Neural progenitor cell (in vitro differentiated cells): ENCODE data around the gene TWF2.

Experiments used
- EZH2 ChIP-seq: fragments of 200-600 bp; sonication (generic); IDR thresholded peaks from 2 replicates; pipeline ENCODE4 v1.6.1; 2017; ENCODE audit warnings: antibody characterized with exemption, mild to moderate bottlenecking, moderate library complexity
- EZH2phosphoT487 ChIP-seq: fragments of 200-600 bp; sonication (generic); IDR thresholded peaks from 2 replicates; pipeline ENCODE4 v1.6.1; 2017; ENCODE audit warnings: antibody characterized with exemption
- TF ChIP-seq, protein P1 (sequence below): fragments of 200-600 bp; sonication (generic); IDR thresholded peaks from 2 replicates; pipeline ENCODE4 v1.5.1; 2017; ENCODE audit warnings: antibody characterized with exemption, mild to moderate bottlenecking

DNA sequence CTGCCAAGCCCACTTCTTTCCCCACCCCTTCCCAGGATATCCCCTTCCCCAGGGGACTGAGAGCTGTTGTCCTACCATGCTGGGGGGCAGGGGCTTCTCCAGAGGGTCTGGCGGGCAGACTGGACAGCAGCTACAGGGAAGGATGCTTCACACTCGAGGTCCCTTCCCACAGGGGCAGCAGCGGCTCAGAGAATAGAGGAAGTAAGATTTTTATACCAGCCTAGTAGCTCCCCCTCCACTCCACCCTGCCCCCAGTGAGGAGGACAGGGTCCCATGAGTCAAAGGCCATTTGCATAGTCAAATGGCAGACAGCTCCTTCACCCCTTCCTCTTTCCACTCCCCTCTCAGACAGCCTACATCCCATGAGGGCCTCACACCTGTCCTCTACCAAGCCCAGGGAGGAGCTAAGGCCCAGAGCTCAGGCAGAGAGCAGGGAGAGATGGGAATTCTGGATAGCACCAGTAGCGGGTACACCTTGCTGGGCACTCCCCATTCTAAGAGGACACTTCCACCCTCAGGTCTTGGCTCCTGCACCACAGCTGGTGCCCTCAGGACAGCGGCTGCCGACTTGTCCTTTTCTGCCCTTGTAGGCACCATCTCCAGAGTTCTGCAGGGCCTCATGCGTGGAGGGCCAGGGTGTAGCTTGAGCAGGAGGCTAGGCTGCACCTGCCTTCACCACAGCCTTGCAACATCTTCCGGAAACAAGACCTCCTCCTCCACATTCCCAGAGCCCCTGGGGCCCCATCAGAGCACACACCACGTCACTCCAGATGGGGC, 13.3 kb downstream of the TWF2 start, which contains the start of gene TLR9:
- TF ChIP-seq, protein P1, sequence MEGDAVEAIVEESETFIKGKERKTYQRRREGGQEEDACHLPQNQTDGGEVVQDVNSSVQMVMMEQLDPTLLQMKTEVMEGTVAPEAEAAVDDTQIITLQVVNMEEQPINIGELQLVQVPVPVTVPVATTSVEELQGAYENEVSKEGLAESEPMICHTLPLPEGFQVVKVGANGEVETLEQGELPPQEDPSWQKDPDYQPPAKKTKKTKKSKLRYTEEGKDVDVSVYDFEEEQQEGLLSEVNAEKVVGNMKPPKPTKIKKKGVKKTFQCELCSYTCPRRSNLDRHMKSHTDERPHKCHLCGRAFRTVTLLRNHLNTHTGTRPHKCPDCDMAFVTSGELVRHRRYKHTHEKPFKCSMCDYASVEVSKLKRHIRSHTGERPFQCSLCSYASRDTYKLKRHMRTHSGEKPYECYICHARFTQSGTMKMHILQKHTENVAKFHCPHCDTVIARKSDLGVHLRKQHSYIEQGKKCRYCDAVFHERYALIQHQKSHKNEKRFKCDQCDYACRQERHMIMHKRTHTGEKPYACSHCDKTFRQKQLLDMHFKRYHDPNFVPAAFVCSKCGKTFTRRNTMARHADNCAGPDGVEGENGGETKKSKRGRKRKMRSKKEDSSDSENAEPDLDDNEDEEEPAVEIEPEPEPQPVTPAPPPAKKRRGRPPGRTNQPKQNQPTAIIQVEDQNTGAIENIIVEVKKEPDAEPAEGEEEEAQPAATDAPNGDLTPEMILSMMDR = no peak
- TF ChIP-seq EZH2 = no peak
- TF ChIP-seq EZH2phosphoT487 = no peak
